PC-3 (cell line): ENCODE data around the gene ST6GALNAC3.

Experiments
- CTCF ChIP-seq: fragments of 300-600 bp; sonication (generic); conservative IDR thresholded peaks from 2 replicates; pipeline ENCODE4 v1.5.1; 2017; ENCODE audit warnings: antibody characterized with exemption, low read depth, mild to moderate bottlenecking, low read length
- EZH2 ChIP-seq: fragments of 300-600 bp; sonication (generic); IDR thresholded peaks from one replicate; pipeline ENCODE4 v1.6.1; 2017; ENCODE audit warnings: antibody characterized with exemption, mild to moderate bottlenecking, low read length; ENCODE audit not compliant: unreplicated experiment
- EZH2phosphoT487 ChIP-seq: fragments of 300-600 bp; sonication (generic); IDR thresholded peaks from 2 replicates; pipeline ENCODE4 v1.6.1; 2018; ENCODE audit warnings: mild to moderate bottlenecking, antibody characterized with exemption, low read length, borderline replicate concordance

DNA sequence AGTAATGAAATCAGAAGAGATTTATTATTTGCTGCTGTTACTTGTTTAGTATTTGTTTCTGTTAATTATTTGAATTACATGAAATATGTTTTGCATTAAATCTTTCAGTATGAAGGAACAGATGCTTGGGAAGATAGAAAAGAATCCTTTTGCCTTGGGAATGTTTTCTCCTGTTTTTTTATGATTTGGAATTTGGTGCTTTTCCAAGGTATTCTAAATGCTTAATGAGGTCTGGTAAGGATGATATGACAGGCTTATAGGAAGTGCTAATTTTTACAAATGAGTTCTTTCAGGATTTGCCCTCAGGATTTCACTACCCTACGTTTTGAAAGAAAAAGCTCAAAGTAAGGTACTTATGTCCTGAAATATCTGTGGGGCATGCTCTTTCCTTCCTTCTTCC lies 25.6 kb upstream of the ST6GALNAC3 start:
- TF ChIP-seq EZH2 (no peak), CTCF (no peak), EZH2phosphoT487 (no peak)
